Parathyroid adenoma (tissue), 2 donors: ENCODE results near the gene FOXG1.

Experiments
- H2AFZ ChIP-seq: fragments of 300-600 bp; sonication (generic); one replicate; pipeline ENCODE4 v1.7.0; 2017; ENCODE audit warnings: antibody characterized with exemption, mild to moderate bottlenecking
- H3K27ac ChIP-seq: fragments of 300-600 bp; sonication (generic); one replicate; pipeline ENCODE4 v1.7.0; 2017
- H3K27me3 ChIP-seq: fragments of 300-600 bp; sonication (generic); one replicate; pipeline ENCODE4 v1.7.0; 2017; ENCODE audit warnings: low read length; ENCODE audit not compliant: control insufficient read depth, insufficient read depth
- H3K36me3 ChIP-seq: fragments of 300-600 bp; sonication (generic); one replicate; pipeline ENCODE4 v1.7.0; 2017; ENCODE audit warnings: low read length; ENCODE audit not compliant: control insufficient read depth, insufficient read depth
- H3K4me1 ChIP-seq: fragments of 300-600 bp; sonication (generic); one replicate; pipeline ENCODE4 v1.7.0; 2017; ENCODE audit warnings: control low read depth
- H3K4me2 ChIP-seq: fragments of 300-600 bp; sonication (generic); one replicate; pipeline ENCODE4 v1.7.0; 2017; ENCODE audit warnings: low read length
- H3K4me3 ChIP-seq: fragments of 300-600 bp; sonication (generic); one replicate; pipeline ENCODE4 v1.7.0; 2017; ENCODE audit warnings: low read depth, low read length
- H3K79me2 ChIP-seq: fragments of 300-600 bp; sonication (generic); one replicate; pipeline ENCODE4 v1.7.0; 2017; ENCODE audit warnings: control low read depth
- H3K9ac ChIP-seq: fragments of 300-600 bp; sonication (generic); one replicate; pipeline ENCODE4 v1.7.0; 2017; ENCODE audit warnings: mild to moderate bottlenecking
- H3K9me3 ChIP-seq: fragments of 300-600 bp; sonication (generic); one replicate; pipeline ENCODE4 v1.7.0; 2017; ENCODE audit warnings: low read length; ENCODE audit not compliant: control insufficient read depth
- CTCF ChIP-seq: fragments of 300-600 bp; sonication (generic); IDR thresholded peaks from one replicate; pipeline ENCODE4 v1.7.0; 2017; ENCODE audit warnings: antibody characterized with exemption, mild to moderate bottlenecking
- donor health status: primary hyperparathyroidism.

The FOXG1 gene

GRCh38 chr14:28774764-28775735 lies 8.5 kb downstream of the FOXG1 start:
- H3K4me1 ChIP-seq = no peaks in the 10 kb centered on the region
- H3K36me3 ChIP-seq = no peaks in the 10 kb centered on the region
- no peak overlapping the region for H3K27ac ChIP-seq
- no peak overlapping the region for H3K9ac ChIP-seq
- peaks cover 7% of the 10 kb centered on the region for H3K27me3 ChIP-seq
- H3K9me3 ChIP-seq = no peaks in the 10 kb centered on the region
- H3K4me2 ChIP-seq = no peak overlapping the region
- H3K4me3 ChIP-seq = no peak overlapping the region
- H3K79me2 ChIP-seq = no peaks in the 10 kb centered on the region
- TF ChIP-seq CTCF = no peak
- H2AFZ ChIP-seq = no peak overlapping the region

DNA sequence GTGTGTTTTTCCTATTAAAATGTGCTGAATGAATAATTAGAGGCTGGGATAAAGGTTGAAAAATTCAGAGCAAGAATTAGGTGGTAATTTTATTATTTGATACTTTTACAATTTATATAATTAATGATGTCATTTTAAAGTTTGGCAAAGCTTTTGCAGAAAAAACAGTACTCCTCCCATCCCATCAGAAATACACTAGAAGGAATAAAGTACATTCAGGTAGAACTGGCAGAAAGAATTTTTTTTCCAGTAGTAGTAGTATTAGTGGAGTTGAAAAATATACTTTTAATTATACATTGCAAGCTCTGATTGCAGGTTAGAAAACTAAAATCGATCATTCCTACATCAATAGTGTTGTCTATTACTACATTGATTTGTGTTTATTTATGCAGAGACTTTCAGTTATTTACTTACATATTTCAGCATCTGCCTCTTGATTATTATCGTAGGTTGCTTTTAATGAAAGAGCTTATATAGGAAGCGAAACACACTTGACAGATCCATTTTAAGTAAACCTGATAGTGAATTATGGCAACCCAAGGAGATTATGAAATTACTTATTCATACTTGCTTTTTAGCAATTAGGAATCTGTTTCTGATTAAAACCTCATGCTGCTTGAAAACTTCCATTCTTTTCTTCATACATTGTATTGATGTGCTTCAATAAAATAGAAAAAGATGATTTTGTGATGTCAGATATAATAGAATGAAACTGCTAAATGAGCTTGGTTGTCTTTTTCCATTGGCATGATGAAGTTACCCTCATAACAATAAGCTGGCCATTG lies 10.1 kb downstream of the FOXG1 start:
- Histone ChIP-seq H3K27ac (no peak overlapping the region), H3K4me3 (no peak overlapping the region)
- no peak for TF ChIP-seq CTCF

GRCh38 chr14:28777471-28778137 lies 11.0 kb downstream of the FOXG1 start:
- Histone ChIP-seq H3K27ac (no peak overlapping the region), H3K9ac (no peak overlapping the region), H3K27me3 (peaks cover 7% of the 10 kb centered on the region), H3K4me3 (no peak overlapping the region), H3K4me1 (no peaks in the 10 kb centered on the region), H3K36me3 (no peaks in the 10 kb centered on the region), H2AFZ (no peak overlapping the region), H3K79me2 (no peaks in the 10 kb centered on the region), H3K9me3 (no peaks in the 10 kb centered on the region), H3K4me2 (no peak overlapping the region)
- TF ChIP-seq CTCF = no peak

More for the DNA sequence above, 10.1 kb downstream of the FOXG1 start:
- no peak overlapping the region for H3K9ac ChIP-seq
- no peak overlapping the region for H3K4me2 ChIP-seq
- peaks cover 7% of the 10 kb centered on the region for H3K27me3 ChIP-seq
- H3K9me3 ChIP-seq = no peaks in the 10 kb centered on the region
- H2AFZ ChIP-seq = no peak overlapping the region
- no peaks in the 10 kb centered on the region for H3K79me2 ChIP-seq
- no peaks in the 10 kb centered on the region for H3K36me3 ChIP-seq
- no peaks in the 10 kb centered on the region for H3K4me1 ChIP-seq

DNA sequence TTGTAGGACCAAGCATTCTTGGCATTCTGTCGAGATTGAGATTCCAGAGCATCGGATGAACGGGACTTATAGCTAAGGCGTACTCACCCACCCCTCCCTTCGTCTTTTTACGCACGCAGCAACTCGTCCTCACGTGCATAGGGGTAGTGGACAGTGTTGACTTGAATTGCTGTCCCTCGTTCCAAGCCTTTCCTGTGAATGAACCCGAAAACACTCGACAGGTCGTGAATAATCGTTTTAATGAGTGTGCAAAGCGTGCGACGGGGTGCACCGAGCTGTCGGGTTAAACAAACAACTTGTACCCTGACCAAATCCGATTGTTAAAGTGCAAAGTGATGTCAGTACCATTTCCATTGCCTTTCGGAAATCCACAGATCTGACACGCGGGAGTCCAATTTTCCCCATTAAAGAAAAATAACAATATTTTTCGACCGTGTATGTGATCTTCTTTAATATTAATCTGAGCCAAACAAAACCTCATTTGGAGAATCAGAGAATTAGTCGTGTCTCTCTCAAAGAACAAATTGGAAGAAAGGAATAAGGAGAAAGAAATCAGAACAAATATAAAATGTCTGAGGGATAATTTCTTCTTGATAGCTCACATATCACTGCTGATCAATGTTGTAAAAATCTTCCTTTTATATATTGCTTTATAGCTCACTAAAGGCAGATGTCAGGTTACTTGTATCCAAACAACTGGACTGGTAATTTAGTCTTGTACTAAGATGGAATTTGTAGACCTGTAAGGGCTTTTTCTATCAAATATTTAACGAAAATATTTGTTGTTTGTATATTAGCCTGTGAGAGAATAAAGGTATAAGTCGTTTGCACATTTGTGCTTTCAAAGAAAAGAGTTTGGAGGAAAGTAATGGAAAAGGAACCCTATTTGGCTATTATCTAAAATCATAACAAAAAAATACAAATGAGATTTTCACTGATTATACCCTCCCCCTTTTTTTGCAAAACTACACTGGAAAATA lies 11.8 kb downstream of the FOXG1 start:
- Histone ChIP-seq H3K27ac (no peak overlapping the region), H3K36me3 (no peaks in the 10 kb centered on the region), H3K27me3 (peaks cover 7% of the 10 kb centered on the region), H3K4me3 (no peak overlapping the region), H3K79me2 (no peaks in the 10 kb centered on the region), H2AFZ (no peak overlapping the region), H3K9me3 (no peaks in the 10 kb centered on the region), H3K9ac (no peak overlapping the region), H3K4me2 (no peak overlapping the region), H3K4me1 (no peaks in the 10 kb centered on the region)
- TF ChIP-seq CTCF = no peak
